ENCODE data around the gene OR56A1.

DNA sequence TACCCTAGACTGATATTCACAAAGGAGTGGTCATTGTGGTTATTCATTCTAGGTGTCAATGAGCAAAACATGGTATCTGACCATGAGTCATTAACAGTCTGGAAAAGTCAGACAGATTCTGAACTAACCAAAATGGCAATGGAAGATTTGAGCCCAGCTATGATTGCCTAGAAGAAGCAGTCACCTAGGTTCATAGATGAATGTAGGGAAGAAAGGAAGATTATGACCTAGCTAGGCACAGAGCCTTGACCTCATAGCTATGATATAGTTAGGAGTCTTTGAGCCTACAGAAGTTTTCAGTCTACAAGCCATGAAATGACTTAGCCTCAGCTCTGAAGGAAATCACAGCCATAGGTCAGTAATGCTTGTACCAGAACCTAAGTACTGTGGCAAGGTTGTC, 24.2 kb downstream of the OR56A1 start:
- TF ChIP-seq, protein P1, sequence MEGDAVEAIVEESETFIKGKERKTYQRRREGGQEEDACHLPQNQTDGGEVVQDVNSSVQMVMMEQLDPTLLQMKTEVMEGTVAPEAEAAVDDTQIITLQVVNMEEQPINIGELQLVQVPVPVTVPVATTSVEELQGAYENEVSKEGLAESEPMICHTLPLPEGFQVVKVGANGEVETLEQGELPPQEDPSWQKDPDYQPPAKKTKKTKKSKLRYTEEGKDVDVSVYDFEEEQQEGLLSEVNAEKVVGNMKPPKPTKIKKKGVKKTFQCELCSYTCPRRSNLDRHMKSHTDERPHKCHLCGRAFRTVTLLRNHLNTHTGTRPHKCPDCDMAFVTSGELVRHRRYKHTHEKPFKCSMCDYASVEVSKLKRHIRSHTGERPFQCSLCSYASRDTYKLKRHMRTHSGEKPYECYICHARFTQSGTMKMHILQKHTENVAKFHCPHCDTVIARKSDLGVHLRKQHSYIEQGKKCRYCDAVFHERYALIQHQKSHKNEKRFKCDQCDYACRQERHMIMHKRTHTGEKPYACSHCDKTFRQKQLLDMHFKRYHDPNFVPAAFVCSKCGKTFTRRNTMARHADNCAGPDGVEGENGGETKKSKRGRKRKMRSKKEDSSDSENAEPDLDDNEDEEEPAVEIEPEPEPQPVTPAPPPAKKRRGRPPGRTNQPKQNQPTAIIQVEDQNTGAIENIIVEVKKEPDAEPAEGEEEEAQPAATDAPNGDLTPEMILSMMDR (conservative IDR thresholded peaks at IDR 0.05; ENCODE audit: low read length): no peak
- no peak for TF ChIP-seq EZH2phosphoT487 (IDR thresholded peaks at IDR 0.05; ENCODE audit: borderline replicate concordance)
